Measurements from ENCODE around the gene PRLR.

Gene PRLR

DNA sequence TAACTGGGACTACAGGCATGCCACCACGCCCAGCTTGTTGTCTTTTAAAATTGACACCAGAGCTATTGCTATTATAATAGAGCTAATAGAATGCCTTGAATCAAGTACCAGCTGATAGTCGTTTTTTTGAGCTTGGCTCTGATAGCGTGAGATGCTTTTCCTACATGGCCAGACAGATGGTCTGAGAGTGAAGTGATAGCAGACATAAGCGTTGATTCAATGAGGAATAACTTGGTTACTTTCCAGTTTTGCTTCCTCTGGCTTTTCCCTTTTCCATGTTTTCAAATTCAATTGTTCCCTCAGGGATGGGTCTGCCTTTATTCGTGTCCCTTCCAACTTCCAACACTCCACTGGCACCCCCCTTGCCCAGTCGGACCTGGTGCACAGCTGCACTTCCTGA is 197.9 kb downstream of the PRLR start:
- DNase-seq (ENCODE audit: low spot score): no peak

DNA sequence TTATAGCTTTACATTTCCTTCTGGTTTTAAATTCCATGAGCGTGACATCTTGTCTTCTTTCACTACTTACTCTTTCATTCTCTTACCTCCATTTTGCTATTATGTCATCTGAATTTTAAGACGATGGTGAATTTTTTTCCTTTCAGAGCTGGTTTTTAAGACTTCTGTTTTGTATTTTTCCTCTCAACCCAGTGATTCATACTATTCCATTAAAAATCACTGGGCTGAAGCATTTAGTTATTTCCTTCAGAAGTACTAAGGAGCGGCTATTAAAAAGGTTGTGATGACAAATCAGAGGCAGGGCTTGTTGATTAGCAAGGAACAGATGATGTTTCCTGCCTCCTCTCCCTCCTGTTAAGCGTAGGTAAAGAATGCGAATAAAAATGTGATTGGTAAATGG is 199.0 kb downstream of the PRLR start:
- DNase-seq (ENCODE audit: low spot score): no peak

DNA sequence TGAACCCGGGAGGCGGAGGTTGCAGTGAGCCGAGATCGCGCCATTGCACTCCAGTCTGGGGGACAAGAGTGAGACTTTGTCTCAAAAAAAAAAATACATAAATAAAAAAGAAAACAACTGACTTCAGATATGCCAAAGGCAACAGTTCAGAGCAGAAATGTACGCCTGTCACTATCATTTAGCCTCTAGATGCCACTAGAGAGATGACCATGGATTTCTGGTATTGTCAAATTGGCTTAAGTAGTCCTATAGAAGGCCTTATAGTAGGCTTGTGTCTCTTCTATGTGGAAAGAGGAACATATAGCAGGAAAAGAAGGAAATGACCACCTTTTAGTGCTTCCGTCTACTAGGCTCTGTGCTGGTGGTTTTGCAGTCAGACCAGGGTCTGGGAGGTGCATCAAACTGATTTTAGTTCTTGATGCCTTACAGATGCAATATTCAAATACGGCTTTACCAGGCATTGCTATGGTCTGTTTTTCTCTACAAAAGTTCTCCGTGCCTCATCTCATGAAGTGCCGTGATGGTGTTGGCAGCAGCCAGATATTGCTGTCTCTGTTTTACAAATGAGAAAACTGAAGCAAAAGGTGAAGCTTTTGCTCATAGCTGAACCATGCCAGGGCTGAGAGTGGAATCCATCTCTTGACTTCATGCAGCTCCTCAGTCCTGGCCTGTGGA is 199.7 kb downstream of the PRLR start:
- DNase-seq (ENCODE audit: low spot score): peak; percentile 11

DNA sequence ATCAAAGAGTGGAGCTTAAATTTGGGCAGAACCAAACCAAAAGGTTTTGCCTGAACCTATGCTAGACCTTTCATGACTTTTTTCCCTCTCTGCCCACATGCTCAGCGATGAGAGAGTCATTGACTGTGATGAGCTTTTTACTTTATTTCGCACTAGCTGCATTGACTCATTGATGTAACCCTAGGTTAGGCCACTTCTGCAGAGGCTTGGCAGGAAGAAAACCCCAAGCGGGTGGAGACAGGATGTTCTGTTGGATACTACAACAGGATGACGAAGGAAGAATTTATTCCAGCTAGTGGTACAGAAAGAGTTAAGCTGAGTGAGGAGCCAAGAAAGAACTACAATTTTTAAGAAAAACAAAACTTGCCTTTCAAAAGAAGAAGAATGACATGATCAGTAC is 201.0 kb downstream of the PRLR start:
- DNase-seq (ENCODE audit: low spot score): no peak

DNA sequence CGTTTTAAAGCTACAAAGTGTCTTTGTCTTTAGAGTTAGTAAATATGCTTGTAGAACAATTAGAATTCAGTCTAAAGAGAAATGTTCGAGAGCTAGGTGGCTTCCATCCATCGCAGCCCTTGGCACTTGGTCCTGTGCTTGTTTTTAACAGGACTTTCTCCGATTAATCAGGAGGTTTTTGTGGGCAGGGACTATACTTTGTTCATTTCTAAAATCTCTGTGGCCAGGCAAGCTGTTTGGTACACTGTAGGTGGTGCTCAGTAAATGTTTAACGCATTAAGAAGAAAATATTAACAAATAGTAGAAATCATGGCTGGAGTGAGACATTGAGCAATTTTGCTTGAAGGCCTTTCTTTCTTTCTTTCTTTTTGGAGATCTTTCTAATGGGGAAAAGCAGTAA is 203.3 kb downstream of the PRLR start:
- DNase-seq (ENCODE audit: low spot score): no peak

DNA sequence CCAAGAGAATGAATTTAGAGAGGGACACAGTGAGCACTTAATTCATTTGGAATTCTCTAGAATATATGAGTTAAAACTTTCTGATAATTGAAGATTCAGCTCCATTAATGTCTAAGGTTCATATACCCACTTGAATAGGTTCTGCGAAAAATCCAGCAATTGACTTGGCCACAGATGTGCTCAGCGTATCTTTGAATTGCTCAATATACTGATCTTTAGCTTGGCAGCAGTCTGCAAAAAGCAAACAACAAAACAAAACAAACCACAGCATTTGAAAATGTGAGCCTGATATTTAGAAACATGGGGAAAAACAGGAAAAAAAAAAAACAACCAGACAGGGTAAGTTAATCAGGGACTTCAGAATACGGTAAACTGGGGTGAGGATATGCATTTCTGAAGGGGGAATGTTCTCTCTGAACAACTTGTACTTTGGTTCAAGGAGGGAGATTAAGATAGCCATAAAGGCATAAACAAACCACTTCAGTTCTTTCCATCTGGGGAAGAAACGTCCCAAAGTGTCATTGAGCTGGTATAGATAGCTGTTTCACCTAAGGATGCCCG is 203.9 kb downstream of the PRLR start:
- DNase-seq (ENCODE audit: low spot score): no peak

DNA sequence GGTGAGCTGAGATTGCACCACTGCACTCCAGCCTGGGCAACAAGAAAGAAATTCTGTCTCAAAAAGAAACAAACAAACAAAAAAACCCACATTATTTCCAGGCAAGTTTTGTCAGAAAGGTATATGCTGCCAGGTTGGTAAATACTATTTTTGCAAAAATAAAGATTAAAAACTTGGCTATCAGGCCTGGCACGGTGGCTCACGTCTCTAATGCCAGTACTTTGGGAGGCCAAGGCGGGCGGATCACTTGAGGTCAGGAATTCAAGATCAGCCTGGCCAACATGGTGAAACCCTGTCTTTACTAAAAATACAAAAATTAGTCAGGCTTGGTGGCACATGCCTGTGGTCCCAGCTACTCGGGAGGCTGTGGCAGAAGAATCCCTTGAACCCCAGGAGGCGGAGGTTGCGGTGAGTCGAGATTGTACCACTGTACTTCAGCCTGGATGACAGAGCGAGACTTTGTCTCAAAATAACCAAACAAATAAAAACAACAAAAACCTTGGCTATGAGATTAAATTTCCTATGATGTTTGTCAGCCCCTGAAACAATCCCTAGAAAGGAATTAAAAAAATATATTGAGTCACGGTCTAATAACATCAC is 205.3 kb downstream of the PRLR start:
- no peak for DNase-seq (ENCODE audit: low spot score)

DNA sequence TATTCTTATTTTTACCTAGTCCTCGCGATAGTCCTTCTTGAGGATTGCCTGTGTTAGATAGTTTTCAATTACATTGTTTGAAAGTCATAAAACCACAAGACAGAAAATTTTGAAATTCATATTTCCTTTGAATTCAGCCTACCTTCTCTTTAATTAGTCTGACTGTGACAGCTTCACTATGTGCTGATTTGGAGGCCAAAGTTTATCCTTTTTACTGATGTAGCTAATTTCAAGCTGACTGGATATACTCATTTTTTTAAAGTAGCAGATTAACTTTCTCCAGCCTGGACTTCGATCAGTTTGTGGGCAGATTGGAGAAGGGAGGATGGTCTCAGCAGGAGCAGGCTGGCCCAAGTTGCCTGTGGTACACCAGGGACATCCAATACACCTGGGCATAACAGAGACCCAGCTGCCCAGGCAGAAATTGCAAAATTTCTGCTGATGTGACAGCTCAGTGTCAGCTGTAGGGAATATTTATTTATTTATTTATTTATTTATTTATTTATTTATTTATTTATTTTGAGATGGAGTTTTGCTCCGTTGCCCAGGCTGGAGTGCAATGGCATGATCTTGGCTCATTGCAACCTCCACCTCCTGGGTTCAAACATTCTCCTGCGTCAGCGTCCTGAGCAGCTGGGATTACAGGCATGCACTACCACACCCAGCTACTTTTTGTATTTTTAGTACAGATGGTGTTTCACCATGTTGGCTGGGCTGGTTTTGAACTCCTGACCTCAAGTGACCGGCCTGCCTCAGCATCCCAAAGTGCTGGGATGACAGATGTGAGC is 206.7 kb downstream of the PRLR start:
- DNase-seq (ENCODE audit: low spot score): no peak

DNA sequence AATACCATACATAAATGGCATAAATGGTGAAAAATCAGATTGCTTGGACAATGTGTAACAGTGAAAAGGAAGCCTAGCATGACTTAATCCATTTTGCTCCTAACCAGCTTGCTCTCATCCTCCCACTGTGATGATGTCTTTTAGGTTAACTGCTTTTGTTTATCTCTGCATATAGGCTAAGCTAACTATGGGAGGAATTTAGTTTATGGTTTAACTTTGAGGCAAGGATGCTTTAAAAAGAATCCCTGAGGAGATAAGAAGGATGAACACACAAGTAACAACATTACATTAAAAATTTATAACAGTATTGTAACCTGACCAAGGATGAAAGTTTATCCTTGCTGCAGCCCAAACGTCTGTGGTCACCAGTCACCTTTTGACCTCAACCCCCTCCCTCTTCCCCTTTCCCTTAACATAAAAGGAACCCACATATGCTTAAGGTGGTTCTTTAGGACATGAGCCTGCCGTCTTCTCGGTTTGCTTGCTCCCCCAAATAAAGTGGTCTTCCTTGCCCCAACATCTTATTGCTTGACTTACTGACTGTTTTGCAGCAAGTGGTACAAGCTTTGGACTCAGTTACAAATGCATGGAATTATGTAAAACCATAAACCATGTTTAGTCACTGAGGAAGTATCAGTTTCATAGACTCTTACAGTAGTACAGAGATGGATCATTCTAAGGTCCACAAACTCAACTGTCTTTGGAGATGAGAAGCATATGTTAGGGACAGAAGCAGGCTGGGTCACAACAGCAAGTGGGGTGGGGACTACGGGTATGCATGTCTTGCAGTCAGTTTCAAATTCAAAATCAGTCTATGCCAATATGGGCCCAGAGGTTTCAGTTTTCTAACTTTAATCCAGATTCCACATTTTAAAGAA is 213.9 kb downstream of the PRLR start:
- DNase-seq (ENCODE audit: low spot score): no peak

DNA sequence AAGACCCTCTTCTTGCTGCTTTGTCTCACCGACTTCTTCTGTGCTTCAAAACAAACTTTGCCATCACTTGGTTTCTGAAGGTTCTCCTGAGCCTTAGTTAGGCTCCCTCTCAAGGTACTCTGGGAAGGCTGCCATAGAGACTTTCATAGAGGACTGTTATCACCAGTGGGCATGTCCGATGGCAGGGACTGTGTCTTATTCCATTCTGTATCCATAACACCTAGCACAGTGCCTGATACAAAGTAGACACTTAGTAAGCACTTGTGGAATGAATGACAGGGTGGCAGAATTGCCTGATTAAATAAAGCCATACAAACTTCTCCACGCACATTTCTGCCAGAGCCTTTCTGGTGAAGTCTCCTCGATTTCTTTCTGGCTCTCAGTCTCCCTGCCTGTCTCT is 215.2 kb downstream of the PRLR start:
- no peak for DNase-seq (ENCODE audit: low spot score)

DNA sequence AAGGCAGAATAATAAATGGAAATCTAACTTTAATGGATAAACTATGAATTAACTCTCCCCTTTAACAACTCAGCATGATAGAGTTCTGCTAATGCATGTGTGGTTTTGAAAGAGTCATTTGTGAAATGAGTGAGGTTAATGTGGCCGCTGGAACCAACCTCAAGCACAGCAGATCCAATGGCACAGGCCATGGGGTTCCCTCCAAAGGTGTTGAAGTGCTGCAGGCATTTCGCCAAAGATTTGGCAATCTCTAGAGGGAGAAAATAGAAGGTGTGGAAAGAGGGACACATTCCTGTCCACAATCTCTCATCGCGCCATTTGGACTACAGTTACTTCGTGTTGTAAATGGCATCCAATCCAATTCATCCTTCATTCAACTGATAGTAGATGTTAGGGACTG is 217.5 kb downstream of the PRLR start:
- DNase-seq (ENCODE audit: low spot score): no peak

DNA sequence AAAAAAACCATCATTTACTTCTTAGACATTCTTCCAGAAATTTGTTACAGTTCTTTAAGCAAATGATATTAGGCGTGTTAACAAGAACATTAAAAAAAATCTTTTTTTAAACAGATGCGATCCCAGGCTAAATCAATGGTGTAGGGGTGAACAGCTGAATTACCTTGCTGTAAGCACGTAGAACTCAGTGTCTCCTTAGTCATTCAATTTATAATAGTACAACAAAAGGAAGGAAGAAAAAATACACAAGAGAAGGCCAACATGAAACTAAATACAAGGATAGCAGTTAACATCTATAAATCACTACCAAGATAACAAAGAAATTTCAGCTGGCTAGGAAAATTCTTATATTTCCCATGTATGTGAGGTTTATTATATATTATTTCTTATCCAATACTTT is 217.9 kb downstream of the PRLR start:
- DNase-seq (ENCODE audit: low spot score): no peak

DNA sequence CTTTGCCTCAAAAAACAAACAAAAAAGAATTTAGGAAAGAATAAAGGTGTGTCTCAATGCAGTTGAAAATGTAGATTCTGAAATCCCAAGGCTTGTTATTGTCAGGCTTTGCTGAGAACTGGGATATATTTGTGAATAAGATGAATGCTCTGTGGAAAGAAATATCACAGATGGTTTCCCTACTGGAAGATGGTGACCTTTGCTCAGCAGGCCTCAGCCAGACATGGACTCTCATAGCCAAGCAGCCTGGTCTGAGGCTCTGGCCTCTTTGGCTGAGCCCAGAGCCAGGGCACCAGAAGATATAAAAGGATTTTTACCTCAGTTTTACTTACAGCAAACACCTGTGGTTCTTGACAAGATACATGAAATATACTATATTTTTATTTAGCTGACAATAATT is 219.6 kb downstream of the PRLR start:
- DNase-seq (ENCODE audit: low spot score): no peak

DNA sequence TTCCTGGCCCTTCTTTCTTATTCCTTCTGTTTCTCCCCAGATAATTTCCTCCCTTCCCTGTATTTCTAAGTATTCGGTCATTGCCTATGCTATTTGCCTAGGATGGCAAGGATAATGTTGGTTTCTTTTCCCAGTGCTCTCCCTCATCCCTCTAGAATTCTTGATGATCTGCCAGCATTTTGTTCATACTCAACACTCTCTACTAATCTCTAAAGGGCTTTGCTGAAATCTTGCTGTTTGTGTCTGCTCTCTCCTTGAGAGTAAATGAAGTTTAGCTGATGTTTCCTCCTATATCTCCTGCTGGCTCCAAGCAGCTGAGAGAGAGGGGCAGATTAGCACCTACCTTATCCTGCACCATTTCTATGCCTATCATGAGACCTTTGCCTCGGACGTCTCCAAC is 220.6 kb downstream of the PRLR start:
- DNase-seq (ENCODE audit: low spot score): no peak

DNA sequence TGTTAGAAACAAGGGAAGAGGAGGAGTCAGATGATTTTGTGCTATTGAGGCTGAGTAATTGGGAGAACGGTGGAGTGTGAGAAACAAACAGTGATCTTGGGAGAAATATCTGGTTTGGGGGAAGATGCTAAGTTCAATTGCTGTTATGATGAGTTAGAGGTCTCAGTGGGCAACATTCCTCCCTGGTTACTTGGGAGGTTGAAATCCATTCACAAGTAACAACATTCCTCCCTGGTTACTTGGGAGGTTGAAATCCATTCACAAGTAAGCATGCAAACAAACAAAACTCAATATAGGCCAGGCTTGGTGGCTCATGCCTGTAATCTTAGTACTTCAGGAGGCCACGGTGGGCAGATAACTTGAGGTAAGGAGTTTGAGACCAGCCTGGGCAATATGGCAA is 221.3 kb downstream of the PRLR start:
- DNase-seq (ENCODE audit: low spot score): no peak

DNA sequence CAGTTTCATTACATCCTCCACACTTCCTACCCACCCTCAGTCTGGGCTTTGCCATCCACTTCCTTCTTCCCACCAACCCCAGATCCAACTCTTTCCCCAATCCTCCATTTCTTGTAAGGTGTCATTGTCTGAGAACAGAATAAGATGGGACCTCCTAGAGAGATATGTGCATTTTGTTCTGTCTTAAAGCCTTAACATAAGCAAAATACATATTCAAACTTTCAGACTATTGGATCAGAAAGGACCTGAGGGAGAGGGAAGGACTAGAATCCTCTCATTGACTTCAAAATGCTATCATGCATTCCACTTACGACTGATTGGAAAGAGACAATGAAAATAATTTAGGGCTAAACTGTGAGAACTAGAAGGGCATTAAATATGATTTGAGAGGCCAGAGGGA is 225.5 kb downstream of the PRLR start:
- DNase-seq (ENCODE audit: low spot score): no peak

DNA sequence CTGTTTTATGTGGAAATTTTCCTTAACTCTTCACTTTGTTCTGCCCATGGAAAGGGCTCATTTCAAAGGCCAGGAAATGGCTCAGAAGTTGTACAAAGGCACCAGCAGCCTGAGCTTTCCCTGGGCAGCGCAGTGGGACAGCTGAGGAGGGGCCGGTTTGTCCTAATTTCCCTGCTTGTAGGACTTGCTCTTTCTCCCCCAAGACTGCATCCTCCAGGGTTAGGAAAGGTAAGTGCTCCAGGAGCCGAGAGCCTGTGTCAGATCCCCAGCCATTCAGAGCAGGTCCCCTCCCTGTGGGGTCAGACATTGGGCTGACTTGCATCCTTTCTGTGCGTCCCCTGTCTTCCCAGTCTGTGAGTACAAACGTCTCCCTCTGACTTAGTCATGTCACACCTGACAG is 226.1 kb downstream of the PRLR start:
- no peak for DNase-seq (ENCODE audit: low spot score)

DNA sequence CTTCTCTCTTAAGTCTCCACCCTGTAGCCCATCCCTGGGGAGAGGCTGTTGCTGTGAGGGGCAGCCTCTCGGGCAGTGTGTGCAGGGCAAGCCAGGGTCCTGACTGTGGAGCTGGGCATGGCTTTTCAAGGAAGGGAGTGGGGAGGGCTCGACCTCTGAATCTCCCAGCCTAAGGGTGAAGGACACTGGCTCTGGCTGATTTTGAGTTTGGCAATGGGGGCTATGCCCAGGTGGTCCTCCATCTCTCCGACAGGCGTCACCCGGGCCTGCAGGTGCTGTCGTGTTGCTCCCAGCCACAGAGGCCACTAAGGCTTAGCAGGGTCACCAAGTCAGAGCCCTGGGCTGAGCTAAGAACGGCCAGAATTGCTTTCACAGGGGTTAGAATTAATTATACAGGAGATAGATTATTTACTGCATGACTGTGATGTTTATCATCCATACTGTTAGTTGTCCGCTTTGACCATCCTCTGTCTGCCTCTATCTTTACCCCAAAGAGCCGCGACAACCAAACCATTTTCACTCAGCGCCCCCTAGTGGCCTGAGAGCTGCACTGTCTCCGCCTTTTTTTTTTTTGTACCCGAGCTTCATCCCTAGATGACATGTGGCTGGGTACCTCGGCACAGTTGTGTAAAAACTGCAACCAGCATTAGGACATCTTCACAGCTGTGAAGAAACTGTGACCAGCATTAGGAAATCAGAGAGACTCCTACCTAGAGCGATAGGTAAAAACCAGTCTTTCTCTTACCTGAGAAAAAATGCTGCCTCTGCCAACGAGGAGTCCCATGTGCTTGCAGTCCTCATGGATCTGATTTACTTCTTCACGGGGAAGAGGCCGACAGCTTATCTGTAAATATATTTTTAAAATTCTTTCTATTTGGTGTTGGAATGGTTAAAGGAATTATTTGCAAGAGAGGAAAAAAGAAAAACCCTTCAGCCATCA is 227.0 kb downstream of the PRLR start:
- peak; percentile 81 for DNase-seq (ENCODE audit: low spot score)

DNA sequence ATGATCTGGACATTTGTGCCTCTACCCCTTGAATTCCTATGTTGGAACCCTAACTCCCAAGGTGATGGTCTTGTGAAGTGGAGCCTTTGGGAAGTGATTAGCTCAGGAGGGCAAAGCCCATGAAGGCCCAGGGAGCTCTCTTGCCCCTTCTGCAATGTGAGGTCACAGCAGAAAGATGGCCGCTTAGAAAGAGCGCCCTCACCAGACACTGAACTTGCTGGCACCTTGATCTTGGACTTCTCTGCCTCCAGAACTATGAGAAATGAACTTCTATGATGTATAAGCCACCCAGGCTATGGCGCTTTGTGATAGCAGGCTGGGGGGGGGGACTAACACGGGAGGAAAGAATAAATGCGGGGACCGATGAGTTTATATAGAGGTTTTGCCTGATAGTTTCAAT is 227.8 kb downstream of the PRLR start:
- no peak for DNase-seq (ENCODE audit: low spot score)

DNA sequence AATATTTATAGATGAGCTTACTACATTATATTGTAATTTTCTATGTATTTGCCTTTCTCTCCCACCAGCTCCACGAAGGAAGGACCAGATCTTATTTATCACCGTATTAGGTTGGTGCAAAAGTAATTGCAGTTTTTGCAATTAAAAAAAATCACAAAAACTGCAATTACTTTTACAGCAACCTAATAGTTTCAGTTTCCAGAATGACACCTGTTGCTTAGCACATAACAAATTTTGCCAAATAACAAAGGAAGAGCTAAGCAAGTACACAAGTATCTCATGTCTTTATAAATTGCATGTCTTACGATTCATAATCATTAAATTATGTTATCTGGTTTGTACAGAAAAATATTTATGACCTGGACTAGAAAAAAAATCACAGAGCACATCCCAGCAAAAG is 228.4 kb downstream of the PRLR start:
- DNase-seq (ENCODE audit: low spot score): no peak

Measured in NAMALWA (cell line).